HG02763 (cell line): ENCODE measurements around the gene TBC1D22A.
"Not testable (repeated sequence)": the region's sequence is repeated elsewhere in the genome, so short reads cannot be mapped to it uniquely, and the experiment has no call there.

ENCODE experiments used
- ATAC-seq: cut with Tn5 transposase; IDR thresholded peaks from one replicate; pipeline ENCODE4 v1.9.1; 2021; ENCODE audit warnings: mild to moderate bottlenecking, moderate library complexity; ENCODE audit not compliant: unreplicated experiment

Gene TBC1D22A, protein sequence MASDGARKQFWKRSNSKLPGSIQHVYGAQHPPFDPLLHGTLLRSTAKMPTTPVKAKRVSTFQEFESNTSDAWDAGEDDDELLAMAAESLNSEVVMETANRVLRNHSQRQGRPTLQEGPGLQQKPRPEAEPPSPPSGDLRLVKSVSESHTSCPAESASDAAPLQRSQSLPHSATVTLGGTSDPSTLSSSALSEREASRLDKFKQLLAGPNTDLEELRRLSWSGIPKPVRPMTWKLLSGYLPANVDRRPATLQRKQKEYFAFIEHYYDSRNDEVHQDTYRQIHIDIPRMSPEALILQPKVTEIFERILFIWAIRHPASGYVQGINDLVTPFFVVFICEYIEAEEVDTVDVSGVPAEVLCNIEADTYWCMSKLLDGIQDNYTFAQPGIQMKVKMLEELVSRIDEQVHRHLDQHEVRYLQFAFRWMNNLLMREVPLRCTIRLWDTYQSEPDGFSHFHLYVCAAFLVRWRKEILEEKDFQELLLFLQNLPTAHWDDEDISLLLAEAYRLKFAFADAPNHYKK

DNA sequence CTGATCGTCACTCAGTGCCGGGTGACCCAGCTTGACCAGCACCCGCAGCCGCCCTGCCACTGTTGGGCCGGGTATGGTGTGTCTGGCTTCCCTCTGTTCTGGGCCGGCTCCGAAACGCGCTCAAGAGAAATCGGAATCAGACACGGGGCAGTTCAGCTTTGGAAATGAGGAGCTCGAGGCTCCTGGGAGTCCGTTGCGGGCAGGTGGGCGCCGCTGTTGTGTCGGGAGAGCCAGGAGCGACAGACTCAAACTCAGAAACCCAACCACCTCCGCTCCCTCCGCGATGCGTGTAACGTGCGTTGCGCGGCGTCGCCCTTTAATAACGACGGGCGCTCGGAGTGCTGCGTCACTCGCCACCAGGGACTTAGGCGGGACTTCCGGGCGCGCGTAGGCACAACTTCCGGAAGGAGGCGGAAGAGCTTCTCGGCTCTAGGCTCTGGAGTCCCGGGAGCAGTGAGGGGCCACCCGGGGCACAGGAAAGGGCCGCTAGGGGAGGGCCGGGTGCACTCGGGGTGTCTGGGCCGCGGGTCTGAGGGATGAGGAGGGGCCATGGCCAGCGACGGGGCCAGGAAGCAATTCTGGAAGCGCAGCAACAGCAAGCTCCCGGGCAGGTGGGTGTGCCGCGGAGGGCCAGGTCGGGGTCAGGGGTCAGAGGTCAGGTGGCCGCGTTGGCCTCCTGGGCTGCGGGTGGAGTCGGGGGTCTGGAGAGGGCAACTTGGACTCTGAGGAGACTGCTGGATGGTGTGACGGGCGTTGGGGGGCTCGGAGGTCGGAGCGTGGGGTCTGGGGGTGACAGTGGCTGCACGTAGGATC lies at the start of gene TBC1D22A:
Gene TBC1D22A, plus strand, starts transcription at position 413 of the 813 bp plus-strand sequence. Its CDS starts 137 bp downstream, at position 550.
- ATAC-seq: peak; percentile 71

DNA sequence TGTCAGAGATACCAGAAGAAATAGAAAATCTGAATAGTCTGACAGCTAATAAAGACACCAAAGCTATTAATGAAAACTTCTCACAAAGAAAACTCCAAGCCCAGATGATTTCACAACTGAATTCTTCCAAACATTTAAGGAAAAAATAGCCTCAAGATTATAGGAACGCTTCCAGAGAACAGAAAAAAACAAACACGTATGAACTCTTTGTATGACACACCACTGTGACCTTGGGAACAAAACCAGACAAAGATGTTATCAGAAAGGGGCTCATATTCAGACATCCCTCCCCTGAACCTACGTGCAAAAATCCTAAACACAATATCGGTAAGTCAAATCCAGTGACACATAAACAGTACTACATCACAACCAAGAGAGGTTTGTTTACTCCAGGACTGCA lies 47.9 kb upstream of the TBC1D22A start:
- ATAC-seq: no peak

DNA sequence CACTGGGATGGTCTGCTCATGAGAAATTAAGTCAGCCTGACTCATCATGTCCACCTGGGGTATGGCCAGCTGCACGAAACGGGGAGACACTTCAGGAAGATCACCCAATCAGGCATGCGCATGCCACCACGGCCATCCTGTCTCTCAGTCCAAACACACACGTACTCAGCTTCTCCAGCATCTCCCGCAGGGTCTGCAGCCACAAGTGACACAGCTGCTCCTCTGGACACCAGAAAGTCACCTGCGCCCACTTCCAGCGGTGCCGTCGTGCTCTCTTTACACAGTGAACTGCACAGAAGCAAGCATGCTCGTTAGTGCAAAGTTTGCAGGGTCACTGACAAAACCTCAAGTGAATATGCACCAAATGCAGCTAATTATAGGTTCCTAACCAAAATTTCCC lies 42.5 kb upstream of the TBC1D22A start:
- ATAC-seq: no peak

DNA sequence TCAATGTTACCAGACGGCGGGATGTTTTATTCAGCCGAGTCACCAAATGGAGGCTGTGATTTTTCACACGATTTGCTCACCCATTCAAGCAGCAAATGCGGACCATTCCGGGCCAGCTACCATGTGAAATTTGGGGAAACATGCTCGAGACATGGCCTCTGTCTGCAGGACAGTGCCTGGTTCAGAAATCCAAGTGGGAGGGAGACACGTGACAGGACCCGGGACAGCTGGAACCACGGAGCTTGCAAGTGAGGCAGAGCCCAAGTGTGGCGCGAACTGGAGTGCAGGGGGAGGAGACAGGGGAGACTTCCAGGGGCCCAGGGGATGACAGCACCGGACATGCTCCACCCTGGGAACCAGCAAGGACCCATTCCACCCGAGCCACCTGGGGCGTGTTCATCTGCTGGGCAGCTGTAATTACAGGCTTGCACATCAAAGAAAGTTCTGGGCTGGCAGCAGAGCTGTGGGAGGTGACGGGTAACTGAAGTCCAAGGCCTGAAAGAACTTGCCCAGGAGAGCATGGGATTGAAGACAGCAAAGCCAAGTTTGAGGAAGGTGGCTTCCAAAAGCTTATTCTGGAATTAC lies 40.9 kb upstream of the TBC1D22A start:
- ATAC-seq: no peak

DNA sequence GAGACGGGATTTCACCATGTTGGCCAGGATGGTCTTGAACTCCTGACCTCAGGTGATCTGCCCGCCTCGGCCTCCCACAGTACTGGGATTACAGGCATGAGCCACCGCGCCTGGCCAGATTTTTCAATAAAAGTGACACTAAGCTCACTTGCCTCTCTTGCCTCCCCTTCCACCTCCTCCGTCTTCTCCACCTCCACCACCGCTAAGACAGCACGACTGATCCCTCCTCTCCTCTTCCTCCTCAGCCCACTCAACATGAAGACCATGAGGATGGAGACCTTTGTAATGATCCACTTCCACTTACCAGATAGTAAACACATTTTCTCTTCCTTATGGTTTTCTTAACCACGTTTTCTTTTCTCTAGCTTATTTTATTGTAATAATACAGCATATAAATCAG lies 38.6 kb upstream of the TBC1D22A start:
- ATAC-seq: no peak

DNA sequence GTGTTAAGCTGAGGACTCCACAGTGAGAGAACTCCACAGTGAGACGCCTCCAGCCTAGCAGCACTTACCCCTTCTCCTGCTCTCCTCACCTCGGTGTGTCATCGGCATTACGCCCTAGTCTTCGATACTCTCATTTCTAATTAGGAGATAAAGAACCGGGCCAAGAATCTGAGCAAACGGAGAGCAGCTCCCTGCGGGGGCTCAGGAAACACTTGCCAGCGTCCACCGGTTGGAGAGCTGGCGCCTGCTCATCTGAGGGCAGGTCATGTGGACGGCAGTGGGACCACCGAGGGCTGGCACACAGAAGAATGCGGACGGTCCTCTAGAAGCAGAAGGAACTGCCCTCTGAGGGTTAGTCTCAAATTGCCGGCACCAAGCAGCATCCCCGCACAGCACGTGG lies 37.4 kb upstream of the TBC1D22A start:
- ATAC-seq: no peak

DNA sequence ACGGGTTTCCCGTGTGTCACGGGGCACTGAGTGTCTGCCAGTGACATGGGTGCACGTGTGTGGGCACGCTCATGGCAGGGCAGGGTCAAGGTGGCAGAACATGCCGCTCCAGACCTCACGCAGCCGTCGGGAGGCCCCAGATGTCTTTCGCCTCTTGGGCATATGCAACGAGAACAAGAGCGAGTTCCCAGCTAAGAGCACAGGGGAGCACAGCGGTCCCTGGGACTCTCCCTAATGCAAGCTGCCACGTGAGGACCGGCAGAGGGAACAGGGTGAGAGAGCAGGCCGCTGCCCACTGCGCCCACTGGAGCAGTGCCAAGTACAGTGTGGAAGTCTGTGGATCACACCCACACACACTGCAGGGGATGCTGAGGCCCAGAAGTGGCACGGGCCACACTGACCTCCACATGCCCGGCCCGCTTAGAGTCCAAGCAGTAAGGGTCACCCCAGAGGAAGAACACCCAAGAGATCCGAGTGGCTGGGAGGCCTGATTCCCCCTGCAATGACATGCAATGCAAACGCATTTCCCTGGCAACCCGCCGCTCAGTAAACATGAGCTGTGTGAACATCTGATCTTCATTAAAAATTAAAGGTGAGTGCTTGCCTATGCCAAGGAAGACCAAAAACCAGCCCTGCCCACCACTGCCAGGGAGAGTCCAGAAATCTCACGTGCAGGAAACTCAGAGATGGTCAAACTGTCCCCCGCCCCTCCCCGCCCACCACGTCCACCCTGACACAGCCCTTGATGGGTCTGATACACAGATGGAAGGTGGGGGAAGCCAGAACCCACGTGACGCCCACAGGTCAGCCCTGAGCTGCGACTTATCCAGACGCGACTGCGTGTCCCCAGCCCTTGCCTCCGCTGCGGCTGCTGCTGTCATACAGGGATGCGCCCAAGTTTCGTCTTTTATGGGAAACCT lies 36.1 kb upstream of the TBC1D22A start:
- ATAC-seq: no peak

DNA sequence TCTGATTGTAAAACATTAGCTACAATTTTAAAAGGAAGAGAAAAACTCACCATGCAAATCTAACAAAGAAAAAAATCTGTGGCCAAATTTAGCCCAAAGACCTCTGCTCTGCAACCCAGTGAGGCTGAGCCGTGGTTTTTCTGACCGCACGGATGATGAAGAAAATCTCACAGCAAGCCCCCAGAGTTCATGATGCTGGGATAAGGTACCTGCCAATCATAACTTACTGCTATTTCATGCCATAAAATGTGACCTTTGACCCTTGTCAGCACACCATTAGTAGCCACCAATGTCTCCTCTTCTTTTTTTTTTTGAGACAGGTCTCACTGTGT lies 35.5 kb upstream of the TBC1D22A start:
- ATAC-seq: no peak

DNA sequence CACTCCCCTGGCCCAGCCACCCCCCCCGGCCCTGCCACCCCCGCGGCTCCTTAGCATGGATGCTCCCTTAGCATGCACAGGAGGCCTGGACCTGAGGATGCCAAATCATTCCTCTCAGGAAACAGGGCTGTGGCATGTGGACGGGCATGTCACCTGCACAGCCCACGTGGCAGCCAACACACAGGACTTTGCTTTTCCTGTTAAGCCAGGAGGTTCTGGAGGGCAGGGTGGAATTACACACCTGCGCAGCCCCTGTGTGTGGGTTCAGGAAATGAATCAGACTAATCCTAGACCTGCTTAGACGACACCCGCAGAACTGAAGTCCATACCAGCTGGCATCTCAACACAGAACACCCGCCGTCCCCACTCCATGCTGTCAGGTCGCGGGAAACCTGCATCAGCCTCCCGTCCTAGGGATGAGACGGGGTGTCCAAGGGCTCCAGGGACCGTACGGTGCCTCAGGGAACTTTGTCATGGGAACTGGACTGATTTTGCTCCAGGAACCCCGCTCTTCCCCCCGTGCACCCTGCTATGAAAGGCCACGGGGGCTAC lies 34.6 kb upstream of the TBC1D22A start:
- no peak for ATAC-seq

DNA sequence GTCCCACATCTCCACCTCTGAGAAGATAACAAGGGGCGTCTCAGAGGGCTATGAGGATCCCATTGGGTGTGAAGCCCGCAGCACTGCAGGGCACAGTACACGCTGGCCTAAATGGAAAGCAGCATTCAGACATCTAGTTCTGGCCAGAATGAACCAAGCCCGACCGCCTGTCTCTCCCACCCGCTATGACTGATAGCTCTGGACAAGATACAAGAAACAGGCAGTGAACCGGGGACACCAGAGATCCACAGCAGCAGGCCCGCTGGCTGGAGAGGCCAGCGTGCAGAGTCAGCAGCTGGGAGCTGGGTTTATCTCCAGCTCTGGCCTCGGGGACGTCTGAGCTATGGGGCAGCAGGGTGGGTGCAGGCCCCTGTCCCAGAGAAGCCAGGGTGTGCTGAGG lies 34.0 kb upstream of the TBC1D22A start:
- no peak for ATAC-seq

DNA sequence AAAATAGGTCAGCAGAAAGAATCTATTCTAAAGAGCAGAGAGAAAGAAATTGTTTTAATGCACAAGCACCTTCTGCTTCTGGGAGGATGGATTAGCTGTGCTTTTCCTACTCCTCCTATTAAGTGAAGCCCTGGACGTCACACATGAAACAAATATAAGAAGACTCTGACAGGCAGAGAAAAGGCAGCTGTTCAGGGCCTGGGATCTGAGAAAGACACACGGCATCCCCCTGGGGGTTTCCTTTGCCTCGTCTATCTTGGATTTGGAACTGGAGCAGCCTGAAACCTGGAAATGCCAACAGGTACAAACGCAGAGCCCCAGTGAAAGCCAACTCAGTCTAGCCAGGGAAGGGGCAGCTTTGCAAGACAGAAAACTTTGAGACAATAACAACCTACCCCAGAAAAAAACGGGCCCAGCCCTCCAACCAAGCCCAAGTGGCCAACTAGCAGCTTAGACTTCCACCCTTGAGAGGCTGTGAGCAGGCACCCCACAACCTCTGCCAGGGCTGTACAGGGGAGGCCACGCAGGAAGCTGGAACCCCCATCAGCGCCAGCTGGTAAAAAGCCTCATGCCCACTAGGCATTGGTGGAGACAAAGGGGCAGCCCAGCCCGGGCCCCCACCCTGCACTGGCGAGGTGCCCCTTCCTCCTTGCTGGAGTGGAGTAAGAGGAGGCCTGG lies 31.7 kb upstream of the TBC1D22A start:
- ATAC-seq: no peak

DNA sequence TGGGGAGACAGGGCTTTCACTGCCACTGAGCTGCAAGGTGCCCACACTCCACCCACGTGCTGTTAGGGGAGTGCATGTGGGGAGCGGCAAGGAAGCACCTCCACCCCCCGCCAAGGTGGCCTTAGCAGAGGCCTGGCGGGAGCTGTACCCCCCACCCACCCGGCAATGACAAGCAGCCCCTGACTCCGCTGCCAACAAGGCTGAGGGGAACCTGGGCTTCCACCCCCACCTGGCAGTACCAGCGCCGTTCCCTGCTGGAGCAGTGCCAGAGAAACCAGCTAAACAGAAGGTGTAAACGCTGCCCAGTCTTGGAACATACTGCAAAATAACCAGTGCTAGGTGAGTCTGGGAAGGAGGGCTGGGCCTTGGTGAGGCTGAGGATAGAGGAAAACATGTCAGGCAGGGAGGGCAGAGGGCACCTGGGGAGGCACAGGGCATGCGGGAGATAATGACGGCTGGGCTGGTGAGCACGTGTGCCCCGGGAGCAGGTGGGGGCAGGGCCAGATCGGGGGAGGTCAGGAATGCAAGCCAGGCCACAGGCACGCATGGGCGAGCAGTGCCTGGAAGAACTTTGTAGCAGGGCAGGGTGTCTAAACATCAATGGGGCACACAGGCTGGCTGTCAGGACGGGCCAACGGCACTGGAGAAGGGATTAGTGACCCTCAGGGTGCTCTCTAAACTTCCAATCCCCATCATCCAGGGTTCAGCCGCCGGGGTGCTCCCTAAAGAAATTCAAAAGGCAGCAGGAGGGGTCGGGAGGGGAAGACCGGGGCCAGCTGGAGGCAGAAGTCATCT lies 31.0 kb upstream of the TBC1D22A start:
- no peak for ATAC-seq

DNA sequence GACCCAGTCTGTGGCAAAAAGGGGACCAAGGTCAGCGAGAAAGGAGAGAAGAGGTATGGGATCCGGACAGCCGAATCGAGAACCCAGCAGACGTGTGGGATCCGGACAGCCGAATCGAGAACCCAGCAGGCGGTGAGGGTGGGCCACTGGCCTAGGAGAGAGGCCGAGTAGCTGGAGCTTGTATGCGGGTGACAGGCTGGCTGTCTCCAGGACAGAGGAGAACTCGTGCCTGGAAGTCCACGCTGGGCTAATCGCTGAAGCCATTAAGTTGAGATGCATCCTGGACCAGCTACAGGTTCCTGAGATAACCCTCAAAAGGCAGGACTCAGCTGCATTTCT lies 30.4 kb upstream of the TBC1D22A start:
- no peak for ATAC-seq

DNA sequence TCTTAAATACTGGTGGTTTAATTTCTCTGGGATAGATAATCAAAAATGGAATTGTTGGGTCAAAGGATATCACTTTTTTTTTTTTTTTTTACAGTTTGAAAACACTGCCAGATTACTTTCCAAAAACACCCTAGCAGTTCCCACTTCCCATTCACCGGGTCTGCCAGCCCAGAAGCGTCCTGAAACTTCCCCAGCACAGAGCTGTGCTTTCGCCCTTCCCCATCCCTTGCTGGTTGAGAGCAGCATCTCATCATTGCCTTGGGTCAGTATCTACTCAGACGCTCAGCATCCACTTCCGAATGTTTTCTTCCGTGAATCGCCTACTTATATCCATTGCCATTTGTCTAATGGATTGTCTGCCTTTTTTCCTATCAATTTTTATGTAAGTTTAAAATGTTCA lies 29.9 kb upstream of the TBC1D22A start:
- no peak for ATAC-seq

DNA sequence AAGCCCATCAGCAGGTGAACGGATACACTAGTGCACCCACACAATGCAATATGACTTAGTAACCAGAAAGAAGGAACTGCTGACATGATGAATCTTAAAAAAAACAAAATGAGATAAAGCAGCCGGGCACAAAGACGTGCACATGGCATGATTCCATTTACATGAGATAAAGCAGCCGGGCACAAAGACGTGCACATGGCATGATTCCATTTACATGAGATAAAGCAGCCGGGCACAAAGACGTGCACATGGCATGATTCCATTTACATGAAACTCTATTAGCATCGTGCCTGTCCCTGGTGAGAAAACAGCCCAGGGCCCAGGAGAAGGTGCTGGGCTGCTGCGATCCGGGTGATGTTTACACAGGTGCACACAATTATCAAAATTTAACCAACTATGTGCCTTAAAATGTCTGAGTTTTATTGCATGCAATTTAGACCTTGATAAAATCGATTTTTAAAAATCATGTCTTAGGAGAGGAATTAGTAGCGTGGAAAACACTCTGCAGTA lies 28.2 kb upstream of the TBC1D22A start:
- not testable (repeated sequence) for ATAC-seq

DNA sequence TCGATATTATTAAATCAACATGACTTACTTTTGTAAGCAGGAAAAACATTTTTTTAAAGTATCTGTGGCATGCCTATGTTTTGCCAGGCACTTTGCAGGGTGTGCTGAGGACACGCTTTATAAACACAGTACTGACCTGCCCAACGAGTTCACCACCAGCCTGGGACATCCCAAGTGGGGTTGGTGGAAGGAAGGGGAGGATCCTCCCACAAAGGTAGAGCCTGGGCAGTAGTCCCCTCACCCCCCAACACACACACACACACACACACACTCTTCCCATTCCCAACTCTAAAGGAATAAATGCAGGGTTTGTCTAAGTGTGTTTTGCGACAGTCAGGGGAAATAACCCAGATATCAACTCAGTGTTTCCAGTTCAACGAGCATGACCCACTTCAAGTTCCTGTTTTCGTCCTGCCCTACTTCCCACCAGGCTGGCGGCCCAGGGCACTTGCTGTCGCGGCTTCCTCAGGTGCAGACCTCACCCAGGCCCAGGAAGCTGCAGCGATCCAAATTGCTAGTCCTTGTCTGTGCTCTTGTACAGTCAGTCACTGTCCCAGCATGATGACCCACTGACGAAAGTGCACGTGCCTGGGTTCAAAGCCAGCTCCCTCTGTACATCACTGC lies 27.5 kb upstream of the TBC1D22A start:
- ATAC-seq: no peak

DNA sequence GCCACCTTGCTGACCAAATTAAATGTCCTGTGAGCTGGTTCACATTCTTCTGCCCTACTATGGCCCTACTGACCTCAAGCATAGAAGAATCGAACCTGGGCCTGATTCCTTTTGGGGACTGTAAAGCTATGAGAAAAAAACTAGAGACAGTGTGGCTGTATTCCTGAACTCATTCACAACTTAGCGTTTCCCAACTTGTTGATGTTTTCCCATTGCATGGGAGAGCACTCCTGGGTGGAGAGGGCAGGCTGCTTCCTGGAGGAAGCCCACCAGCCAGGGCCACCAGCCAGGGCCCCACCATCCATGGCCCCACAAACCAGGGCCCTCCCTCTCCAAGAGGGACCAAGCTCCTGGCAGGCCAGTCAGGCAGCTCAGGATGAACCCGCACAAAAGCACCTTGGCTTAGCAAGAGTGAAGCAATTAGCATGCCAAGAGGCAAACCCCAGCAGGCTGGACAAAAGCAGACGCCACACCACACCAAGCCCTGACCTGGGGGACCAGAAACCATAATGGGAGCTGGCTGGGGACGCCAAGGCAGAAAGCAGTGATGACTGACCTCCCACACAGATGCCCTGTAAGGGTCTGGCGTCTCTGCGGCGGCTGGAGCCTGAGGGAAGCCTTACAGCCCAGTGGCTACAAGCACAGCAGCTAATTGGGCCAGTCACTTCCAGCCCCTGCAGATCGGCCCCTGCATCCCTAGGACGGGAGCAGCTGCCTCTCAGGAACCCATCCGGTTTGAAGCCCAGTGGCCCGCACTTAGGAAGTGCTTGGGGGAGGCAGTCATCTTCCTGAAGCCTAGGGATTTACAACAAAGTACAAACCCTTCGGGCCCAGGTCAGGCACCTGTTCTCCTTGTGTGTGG lies 26.5 kb upstream of the TBC1D22A start:
- no peak for ATAC-seq
